ENCODE data around the gene ARHGAP26. TPM values are rescaled to one million over a fixed set of nuclear protein-coding genes. Genes with fewer than 3 reads are reported as not detected.

The ARHGAP26 gene
- total RNA-seq, 1 experiment from 2014 or later, result 65.5 TPM

DNA sequence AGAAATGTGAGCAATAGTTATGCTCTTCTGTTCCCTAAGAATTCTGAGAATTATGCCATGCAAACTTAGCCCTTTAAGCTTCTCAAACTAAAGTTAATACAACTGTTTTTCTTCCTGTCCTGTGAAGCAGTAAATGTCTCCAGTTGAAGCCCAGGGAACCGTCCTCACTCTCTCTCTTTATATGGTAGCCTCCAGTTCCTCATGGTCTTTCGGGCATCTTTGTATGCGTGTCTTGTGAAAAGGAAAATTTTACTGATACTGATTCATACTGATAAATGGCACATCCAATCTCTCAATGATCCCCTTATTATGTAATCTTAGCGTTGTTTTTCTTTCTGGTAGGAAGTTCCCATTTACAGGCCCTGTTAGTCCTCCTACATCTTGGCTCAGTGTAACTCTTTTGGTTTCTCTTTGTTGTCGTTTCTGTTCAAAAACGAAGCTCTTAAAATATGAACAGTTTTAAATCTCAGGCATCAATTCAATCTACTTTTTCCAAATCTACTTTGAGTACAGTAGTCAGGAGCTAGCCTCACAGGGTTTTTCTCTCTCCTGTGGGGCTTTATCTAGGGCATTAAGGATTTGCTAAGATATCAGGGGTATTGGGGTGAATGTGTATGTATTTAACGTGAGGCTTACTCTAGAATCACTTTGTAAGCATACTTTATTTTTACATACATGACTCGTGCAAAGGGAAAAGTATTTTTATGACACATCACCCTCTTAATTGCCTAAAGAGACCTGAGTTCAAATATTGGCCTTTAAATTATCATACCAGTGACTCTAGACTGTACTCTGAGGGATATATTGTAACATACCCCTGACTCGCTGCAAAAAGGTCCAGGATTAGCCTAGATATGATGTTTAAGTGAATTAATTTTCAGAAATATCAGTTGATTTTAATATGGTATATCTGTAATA is 375.3 kb downstream of the ARHGAP26 start:
- POLR2A ChIA-PET, result no interaction called here
- no peaks in the 10 kb centered on the region for H3K27me3 ChIP-seq (ENCODE audit: control insufficient read depth, insufficient read depth, low read length)
- ATAC-seq (no peak), DNase-seq (ENCODE audit: low read depth, low spot score) (no peak)
- CTCF ChIA-PET, result interaction anchor here (0.7 kb wide), 1 partner anchor 506 kb away, joined by 5 read pairs; no protein-coding TSS in a partner anchor
- BruUV-seq (replicated peaks), result no TSS peak
- no peaks in the 10 kb centered on the region for H3K9me3 ChIP-seq (ENCODE audit: control insufficient read depth, insufficient read depth, low read depth, low read length)
- TF ChIP-seq, protein P1, sequence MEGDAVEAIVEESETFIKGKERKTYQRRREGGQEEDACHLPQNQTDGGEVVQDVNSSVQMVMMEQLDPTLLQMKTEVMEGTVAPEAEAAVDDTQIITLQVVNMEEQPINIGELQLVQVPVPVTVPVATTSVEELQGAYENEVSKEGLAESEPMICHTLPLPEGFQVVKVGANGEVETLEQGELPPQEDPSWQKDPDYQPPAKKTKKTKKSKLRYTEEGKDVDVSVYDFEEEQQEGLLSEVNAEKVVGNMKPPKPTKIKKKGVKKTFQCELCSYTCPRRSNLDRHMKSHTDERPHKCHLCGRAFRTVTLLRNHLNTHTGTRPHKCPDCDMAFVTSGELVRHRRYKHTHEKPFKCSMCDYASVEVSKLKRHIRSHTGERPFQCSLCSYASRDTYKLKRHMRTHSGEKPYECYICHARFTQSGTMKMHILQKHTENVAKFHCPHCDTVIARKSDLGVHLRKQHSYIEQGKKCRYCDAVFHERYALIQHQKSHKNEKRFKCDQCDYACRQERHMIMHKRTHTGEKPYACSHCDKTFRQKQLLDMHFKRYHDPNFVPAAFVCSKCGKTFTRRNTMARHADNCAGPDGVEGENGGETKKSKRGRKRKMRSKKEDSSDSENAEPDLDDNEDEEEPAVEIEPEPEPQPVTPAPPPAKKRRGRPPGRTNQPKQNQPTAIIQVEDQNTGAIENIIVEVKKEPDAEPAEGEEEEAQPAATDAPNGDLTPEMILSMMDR (IDR thresholded peaks at IDR 0.05), result no peak
- no peak for TF ChIP-seq TCF7L2 (IDR thresholded peaks at IDR 0.05; ENCODE audit: low read depth, low read length)
- TF ChIP-seq POLR2AphosphoS5 (IDR thresholded peaks at IDR 0.05; ENCODE audit: low read depth, low read length), result no peak
- TF ChIP-seq SIN3A (IDR thresholded peaks at IDR 0.05; ENCODE audit: borderline replicate concordance, insufficient read depth, low read depth, low read length), result no peak
- TF ChIP-seq, protein P2, sequence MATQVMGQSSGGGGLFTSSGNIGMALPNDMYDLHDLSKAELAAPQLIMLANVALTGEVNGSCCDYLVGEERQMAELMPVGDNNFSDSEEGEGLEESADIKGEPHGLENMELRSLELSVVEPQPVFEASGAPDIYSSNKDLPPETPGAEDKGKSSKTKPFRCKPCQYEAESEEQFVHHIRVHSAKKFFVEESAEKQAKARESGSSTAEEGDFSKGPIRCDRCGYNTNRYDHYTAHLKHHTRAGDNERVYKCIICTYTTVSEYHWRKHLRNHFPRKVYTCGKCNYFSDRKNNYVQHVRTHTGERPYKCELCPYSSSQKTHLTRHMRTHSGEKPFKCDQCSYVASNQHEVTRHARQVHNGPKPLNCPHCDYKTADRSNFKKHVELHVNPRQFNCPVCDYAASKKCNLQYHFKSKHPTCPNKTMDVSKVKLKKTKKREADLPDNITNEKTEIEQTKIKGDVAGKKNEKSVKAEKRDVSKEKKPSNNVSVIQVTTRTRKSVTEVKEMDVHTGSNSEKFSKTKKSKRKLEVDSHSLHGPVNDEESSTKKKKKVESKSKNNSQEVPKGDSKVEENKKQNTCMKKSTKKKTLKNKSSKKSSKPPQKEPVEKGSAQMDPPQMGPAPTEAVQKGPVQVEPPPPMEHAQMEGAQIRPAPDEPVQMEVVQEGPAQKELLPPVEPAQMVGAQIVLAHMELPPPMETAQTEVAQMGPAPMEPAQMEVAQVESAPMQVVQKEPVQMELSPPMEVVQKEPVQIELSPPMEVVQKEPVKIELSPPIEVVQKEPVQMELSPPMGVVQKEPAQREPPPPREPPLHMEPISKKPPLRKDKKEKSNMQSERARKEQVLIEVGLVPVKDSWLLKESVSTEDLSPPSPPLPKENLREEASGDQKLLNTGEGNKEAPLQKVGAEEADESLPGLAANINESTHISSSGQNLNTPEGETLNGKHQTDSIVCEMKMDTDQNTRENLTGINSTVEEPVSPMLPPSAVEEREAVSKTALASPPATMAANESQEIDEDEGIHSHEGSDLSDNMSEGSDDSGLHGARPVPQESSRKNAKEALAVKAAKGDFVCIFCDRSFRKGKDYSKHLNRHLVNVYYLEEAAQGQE (IDR thresholded peaks at IDR 0.05; ENCODE audit: insufficient read depth in 1 of 2, low read depth in 2 of 2, low read length in 1 of 2), result no peak
- in situ Hi-C loops (cut with HindIII; ENCODE audit: low pct_unique_long_range_greater_than_20kb, low sequenced_read_pairs) (no loop called here), intact Hi-C loops (cut with micrococcal nuclease; ENCODE audit: unreplicated experiment) (no loop called here)
- no peaks in the 10 kb centered on the region for H3K36me3 ChIP-seq (ENCODE audit: control insufficient read depth, insufficient read depth, low read length)
- H3K4me1 ChIP-seq (ENCODE audit: control insufficient read depth, insufficient read depth, low read length), result no peaks in the 10 kb centered on the region
- no peak overlapping the region for H3K4me3 ChIP-seq (ENCODE audit: low read depth in 2 of 2, low read length in 2 of 2)
- H3K27ac ChIP-seq (ENCODE audit: low read length), result no peak overlapping the region

DNA sequence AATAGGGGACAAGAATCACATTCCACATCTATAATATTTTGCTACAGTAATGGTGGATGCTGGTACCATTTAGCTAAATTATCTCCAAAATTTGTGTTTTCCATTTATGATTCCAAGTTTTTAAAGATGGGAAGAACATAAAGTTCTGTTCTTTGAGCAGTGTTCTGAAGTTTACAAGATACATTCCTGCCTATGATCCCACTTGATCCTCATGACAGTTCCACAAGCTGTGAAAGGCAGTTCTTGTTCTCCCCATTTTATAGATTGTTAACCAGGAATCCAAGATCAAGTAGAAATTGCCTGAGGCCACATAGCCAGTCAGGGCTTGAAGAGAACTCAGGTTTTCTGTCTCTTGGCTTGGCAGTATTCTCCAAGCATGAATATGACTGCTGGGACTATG is 376.0 kb downstream of the ARHGAP26 start:
- CTCF ChIA-PET, result interaction anchor here (0.7 kb wide), 1 partner anchor 505 kb away, joined by 5 read pairs; no protein-coding TSS in a partner anchor
- no peak for ATAC-seq
- Histone ChIP-seq H3K9me3 (ENCODE audit: control insufficient read depth, insufficient read depth, low read depth, low read length) (no peaks in the 10 kb centered on the region), H3K36me3 (ENCODE audit: control insufficient read depth, insufficient read depth, low read length) (no peaks in the 10 kb centered on the region), H3K4me3 (ENCODE audit: low read depth in 2 of 2, low read length in 2 of 2) (no peak overlapping the region), H3K27me3 (ENCODE audit: control insufficient read depth, insufficient read depth, low read length) (no peaks in the 10 kb centered on the region), H3K27ac (ENCODE audit: low read length) (no peak overlapping the region), H3K4me1 (ENCODE audit: control insufficient read depth, insufficient read depth, low read length) (no peaks in the 10 kb centered on the region)
- intact Hi-C loops (cut with micrococcal nuclease; ENCODE audit: unreplicated experiment) (no loop called here), in situ Hi-C loops (cut with HindIII; ENCODE audit: low pct_unique_long_range_greater_than_20kb, low sequenced_read_pairs) (no loop called here)
- no peak for DNase-seq (ENCODE audit: low read depth, low spot score)
- BruUV-seq (replicated peaks), result no TSS peak
- POLR2A ChIA-PET, result no interaction called here
- TF ChIP-seq, protein P2 (IDR thresholded peaks at IDR 0.05; ENCODE audit: insufficient read depth in 1 of 2, low read depth in 2 of 2, low read length in 1 of 2), result no peak
- TF ChIP-seq POLR2AphosphoS5 (IDR thresholded peaks at IDR 0.05; ENCODE audit: low read depth, low read length) (no peak), SIN3A (IDR thresholded peaks at IDR 0.05; ENCODE audit: borderline replicate concordance, insufficient read depth, low read depth, low read length) (no peak), TCF7L2 (IDR thresholded peaks at IDR 0.05; ENCODE audit: low read depth, low read length) (no peak)
- TF ChIP-seq, protein P1 (IDR thresholded peaks at IDR 0.05), result no peak
